ENCODE measurements around the gene COA1.
"Not testable (repeated sequence)": the region's sequence is repeated elsewhere in the genome, so short reads cannot be mapped to it uniquely, and the experiment has no call there.

The COA1 gene

GRCh38 chr7:43726466-43726865 lies 2.9 kb downstream of the COA1 start:
- no peak for DNase-seq

DNA sequence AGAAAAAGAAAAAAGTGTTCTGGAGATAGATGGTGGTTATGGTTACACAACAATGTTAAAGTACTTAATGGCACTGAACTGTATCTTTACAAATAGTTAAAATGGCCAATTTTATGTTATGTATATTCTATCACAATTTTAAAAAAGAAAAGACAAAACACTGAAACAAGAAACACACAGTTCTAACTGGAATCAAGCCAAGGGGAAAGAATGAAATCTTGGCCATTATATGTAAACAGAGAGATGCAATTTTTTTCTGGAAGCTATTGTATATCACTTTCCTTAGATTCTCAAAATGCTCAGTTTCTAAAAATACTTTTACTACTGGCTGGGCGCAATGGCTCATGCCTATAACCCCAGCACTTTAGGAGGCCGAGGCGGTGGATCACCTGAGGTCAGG lies 4.1 kb downstream of the COA1 start:
- no peak for DNase-seq

GRCh38 chr7:43723007-43723341 lies 6.3 kb downstream of the COA1 start:
- no peak for DNase-seq

GRCh38 chr7:43721193-43721806 lies 8.0 kb downstream of the COA1 start:
- DNase-seq: peak; percentile 40

DNA sequence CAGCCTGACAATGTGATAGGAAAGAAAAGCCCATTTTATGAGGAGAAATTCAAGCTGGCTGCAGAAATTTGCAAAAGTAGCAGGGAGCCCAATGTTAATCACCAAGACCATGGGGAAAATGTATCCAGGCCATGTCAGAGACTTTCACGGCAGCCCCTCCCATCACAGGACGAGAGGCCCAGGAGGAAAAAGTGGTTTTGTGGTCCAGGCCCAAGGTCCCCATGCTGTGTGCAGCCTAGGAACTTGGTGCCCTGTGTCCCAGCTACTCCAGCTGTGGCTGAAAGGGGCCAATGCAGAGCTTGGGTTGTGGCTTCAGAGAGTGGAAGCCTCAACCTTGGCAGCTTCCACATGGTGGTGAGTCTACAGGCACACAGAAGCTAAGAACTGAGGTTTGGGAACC lies 12.7 kb downstream of the COA1 start:
- no peak for DNase-seq

DNA sequence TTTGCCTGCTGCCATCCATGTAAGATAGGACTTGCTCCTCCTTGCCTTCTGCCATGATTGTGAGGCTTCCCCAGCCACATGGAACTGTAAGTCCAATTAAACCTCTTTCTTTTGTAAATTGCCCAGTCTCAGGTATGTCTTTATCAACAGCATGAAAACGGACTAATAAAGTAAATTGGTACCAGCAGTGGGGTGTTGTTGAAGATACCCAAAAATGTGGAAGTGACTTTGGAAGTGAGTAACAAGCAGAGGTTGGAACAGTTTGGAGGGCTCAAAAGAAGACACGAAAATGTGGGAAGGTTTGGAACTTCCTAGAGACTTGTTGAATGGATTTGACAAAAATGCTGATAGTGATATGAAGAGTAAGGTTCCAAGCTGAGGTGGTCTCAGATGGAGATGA lies 13.4 kb downstream of the COA1 start:
- not testable (repeated sequence) for DNase-seq

- DNase-seq: no peak
These were observed 17.8 kb downstream of the COA1 start for GRCh38 chr7:43711503-43711902.

GRCh38 chr7:43708055-43708454 lies 21.3 kb downstream of the COA1 start:
- DNase-seq: not testable (repeated sequence)

- no peak for DNase-seq
These were observed 25.8 kb downstream of the COA1 start for GRCh38 chr7:43703573-43703972.

GRCh38 chr7:43702974-43703373 lies 26.3 kb downstream of the COA1 start:
- DNase-seq: no peak

DNA sequence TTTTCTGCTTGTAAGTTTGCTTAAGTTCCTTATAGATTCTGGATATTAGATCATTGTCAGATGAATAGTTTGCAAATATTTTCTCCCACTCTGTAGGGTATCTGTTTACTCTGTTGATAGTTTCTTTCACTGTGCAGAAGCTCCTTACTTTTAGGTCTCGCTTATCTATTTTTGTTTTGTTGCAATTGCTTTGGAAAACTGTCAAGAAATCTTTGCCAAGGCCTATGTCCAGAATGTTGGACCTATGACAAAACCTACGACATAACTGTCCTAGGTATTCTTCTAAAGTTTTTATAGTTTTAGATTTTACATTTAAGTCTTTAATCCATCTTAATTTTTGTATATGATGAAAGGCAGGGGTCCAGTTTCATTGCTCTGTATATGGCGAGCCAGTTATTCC lies 27.4 kb downstream of the COA1 start:
- no peak for DNase-seq

DNA sequence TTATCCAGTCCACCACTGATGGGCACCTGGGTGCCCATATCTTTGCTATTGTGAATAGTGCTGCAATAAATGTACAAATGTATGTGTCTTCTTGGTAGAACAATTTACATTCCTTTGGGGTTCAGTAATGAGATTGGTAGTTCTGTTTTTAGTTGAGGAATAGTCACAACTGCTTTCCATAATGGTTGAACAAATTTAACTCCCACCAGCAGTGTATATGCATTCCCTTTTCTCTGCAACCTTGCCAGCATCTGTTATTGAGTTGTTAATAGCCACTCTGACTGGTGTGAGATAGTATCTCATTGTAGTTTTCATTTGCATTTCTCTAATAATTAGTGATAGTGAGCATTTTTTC lies 27.8 kb downstream of the COA1 start:
- no peak for DNase-seq

DNA sequence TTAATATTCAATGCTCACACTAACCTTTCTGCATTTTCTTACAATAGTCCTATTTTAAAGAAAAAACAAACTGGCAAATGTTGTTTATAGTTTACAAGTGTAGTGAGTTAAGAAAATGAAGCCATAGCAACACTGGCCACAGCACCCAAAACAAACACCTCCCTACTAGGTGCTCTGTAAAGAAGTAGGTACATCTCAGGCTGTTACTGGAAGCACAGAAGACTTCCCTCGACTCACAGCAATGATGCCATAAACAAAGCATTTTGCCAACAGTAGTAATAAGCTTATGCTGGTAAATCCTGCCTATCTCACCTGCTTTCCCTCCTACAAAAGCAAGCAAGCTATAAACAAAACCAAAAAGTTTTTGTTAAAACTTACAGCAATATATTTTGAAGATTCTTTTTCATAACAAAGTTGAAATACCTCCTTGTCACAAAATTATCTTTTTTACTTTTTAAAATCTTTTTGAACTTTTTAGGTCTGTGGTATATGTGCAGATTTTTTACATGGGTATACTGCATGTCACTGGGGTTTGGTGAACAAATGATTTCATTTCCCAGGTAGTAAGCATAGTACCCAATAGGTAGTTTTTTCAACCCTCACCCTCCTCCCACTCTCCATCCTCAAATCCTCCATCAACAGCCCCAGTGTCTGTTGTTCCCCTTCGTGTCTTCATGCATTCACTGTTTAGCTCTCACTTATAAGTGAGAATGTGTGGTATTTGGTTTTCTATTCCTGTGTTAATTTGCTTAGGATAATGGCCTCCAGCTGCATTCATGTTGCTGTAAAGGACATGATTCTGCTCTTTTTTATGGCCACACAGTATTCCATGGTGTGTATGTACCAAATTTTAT lies 28.4 kb downstream of the COA1 start:
- DNase-seq: no peak

DNA sequence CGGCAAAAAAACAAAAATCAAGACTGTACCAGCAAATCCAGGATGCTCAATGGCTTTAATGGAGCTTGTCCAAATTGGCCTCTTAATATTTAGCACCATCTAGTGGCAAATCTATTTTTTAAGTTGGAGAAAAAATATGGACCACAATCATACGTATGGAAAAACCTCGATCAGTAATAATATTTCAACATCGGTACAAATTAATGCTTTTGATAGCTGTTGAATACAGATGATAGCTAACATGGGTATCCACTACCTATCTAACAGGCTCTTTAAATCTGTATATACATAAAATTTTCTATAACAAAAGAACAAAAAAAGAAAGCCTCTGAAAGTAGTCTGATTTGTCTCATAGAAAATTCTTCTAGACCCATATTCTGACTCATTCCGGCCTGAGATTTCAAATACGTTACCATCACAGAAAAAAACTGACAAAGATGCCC lies 29.2 kb downstream of the COA1 start:
- peak; percentile 52 for DNase-seq

DNA sequence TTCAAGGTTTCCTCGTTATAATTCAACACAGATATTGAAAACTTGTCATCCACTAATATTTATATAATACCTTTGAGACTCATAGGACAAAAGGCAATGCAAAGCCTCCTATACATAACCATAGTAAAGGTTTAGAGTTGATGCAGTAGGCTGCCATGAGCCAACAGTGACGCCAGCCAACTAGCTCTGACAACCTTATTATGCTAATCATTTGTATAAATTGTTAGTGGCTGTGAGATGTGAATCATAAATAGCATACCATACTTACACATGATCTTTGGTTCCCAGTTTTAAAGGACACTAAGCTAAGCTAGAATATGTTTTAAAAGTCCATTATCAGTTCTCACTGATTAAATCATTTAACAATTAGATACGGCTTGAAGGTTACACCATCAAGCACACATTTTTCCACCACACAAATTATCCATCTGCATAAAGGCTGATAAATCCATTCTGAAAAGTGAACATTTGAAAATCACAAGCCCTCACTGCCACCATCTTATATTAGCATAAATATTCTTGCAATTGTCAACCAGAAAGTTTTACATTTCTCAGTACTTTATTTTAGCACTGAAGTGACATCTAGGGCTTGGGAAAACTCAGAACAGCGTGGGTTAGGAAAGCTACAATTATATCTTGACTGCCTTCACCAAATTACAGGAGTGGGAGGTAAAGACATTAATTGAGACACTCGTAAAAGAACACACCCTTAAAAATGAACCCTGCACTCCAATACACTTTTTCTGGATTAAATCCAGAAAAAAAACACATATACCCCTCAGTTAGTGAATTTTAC lies 30.7 kb downstream of the COA1 start:
- DNase-seq: no peak

DNA sequence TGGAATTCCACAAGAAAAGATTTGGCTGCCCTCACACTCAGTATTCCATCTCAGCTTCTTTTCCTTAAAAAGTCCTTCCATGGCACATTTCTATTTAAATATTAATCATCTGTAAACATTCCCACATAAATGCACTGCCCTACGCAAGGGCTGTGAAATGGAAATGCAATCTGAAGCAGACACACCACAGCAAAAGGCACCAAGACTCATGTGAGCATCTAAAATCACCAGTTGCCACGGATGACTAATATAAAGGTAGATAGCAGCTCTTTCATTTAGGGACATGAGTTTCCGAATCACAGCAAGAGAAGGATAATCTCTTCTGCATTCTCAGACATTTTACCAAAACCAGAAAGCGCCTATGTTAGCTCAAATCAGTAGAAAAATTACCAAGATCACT lies 31.6 kb downstream of the COA1 start:
- no peak for DNase-seq

DNA sequence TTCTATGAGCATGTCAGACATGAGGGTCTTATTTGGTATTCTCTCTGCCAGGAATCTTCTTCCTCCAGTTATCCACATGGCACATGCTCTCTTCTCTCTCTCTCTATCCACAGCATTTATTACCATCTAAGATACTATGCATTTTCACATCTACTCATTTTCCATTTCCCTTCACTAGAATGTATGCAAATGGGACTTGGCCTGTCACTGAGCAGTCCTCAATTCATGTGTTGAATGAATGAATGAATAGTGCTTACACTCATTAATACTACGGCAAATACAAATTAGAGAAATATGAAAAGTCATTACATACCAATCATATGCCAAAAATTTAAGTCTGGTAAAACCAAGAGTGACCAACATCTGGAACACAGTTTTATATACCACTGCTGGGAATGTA lies 34.0 kb downstream of the COA1 start:
- DNase-seq: no peak

DNA sequence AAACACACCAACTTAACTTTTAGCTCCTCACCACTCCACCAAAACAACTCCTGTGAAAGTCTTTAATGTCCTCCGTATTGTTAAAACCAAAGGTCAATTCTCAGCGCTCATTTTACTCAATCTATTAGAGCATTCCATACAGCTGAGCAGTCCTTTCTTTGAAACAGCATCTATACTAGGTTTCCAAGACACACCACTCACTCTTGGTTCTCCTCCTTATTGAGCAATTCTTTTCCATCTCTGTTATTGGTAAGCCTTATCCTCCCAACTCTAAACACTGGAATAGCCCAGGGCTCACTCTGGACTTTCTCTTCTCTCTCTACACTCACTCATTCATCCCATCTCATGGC lies 34.9 kb downstream of the COA1 start:
- DNase-seq: no peak

GRCh38 chr7:43693687-43694398 lies 35.5 kb downstream of the COA1 start:
- no peak for DNase-seq

DNA sequence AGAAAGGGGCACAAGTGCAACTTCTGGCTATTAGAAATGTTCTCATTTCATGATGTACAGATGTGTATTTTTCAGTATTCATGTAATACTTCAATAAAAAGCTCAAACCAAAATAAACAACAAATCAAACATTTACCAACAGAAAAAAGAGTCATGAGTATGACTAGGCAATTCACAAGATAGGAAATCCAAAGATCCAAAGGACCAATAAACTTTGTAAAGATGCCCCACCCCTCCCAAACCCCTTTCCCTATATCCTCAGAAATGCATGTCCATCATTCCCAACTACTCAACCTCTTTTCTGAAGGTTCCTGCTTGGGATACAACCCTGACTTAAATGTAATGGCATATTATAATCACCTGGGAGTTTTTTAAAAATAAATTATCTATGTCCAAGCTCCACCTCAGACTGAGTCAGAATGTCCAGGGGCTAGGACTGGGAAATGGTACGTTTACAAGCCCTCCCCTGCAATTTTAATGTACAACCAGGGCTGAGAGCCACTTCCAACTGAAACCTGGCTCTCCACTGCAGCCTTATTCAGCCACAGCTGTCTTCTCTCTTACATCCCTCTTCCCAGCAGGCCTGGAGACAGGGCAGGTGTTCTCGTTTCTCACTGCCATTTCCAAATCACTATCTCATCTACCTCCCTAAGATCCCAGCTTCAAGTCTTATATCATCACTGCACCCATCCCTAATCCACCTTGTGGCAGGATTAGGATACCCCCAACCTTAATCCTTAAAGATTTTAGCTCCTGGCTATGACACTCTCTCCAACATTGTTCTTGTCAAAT lies 36.5 kb downstream of the COA1 start:
- no peak for DNase-seq

GRCh38 chr7:43691611-43692010 lies 37.7 kb downstream of the COA1 start:
- DNase-seq: no peak

- DNase-seq: no peak
These were observed 40.2 kb downstream of the COA1 start for GRCh38 chr7:43689115-43689514.

GRCh38 chr7:43687866-43688265 lies 41.5 kb downstream of the COA1 start:
- not testable (repeated sequence) for DNase-seq
